Cardiac fibroblast (primary cell): ENCODE results near the gene DYDC1.
"Not testable (repeated sequence)": the region's sequence is repeated elsewhere in the genome, so short reads cannot be mapped to it uniquely, and the experiment has no call there.

Source experiments
- DNase-seq, 2 donors: peaks; one replicate each; pipeline versions ENCODE4 v3.0.0 to v3.0.0-alpha.2; 2010; ENCODE audit warnings: low read depth in 2 of 2
- H3K4me3 ChIP-seq, 2 donors: replicated peaks in 1 of 2; 1 replicate in 1 of 2; 2 replicates in 1 of 2; pipeline ENCODE4 v1.5.1; 2011; ENCODE audit warnings: low read depth in 2 of 2, low read length in 2 of 2, mild to moderate bottlenecking in 2 of 2, moderate library complexity in 1 of 2
- TF ChIP-seq, protein P1 (sequence below): IDR thresholded peaks from one replicate; pipeline ENCODE4 v1.5.1; 2011; ENCODE audit warnings: low read depth, mild to moderate bottlenecking, low read length, inconsistent platforms

The DYDC1 gene

DNA sequence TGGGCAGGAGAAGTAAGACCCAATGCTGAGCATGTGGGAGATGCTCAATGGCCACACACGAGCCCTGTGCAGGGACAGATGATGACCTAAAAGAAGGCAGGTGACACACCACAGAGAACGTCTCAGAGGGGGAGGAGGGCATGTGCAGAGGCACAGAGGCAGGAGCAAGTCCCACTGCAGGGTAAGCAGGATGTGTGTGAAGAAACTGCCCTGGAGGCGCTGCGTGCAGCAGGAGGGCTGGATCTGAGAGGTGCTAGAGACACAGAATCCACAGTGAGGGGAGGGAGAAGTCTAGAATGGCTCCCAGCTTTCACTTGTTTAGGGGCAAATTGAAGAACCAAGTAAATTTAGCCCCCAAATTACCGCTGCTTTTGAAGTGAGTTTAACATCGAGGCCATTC, 14.9 kb upstream of the DYDC1 start:
- H3K4me3 ChIP-seq, result no peak overlapping the region
- TF ChIP-seq, protein P1, sequence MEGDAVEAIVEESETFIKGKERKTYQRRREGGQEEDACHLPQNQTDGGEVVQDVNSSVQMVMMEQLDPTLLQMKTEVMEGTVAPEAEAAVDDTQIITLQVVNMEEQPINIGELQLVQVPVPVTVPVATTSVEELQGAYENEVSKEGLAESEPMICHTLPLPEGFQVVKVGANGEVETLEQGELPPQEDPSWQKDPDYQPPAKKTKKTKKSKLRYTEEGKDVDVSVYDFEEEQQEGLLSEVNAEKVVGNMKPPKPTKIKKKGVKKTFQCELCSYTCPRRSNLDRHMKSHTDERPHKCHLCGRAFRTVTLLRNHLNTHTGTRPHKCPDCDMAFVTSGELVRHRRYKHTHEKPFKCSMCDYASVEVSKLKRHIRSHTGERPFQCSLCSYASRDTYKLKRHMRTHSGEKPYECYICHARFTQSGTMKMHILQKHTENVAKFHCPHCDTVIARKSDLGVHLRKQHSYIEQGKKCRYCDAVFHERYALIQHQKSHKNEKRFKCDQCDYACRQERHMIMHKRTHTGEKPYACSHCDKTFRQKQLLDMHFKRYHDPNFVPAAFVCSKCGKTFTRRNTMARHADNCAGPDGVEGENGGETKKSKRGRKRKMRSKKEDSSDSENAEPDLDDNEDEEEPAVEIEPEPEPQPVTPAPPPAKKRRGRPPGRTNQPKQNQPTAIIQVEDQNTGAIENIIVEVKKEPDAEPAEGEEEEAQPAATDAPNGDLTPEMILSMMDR, result no peak
- DNase-seq, result no peak

DNA sequence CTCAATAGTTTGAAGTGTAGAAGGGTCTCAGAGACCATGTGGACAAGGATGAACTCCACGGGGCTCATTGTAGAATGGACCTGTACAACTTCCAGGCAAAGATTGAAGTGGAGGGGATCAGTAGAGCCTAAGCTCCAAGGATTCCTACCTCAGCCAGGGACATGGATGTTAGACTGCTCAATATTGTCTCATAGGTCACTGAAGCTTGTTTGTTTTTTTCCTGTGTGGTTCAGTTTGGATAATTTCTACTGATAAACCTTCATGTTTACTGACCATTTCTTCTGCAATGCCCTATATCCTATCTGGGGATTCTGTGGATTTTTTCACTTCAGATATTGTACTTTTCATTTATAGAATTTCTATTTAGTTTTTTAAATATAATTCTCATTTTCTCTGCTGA, 9.0 kb upstream of the DYDC1 start:
- DNase-seq, result no peak
- TF ChIP-seq, protein P1, result no peak
- H3K4me3 ChIP-seq, result no peak overlapping the region

DNA sequence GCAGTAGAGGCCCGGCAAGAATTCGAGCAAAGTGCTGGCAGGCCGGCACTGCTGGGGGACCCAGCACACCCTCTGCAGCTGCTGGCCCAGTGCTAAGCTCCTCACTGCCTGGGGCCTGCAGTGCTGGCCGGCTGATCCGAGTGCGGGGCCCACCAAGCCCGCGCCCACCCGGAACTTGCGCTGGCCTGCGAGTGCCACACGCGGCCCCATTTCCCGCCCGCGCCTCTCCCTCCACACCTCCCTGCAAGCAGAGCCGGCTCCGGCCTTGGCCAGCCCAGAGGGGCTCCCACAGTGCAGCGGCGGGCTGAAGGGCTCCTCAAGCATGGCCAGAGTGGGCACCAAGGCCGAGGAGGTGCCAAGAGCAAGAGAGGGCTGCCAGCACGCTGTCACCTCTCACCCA, 3.1 kb upstream of the DYDC1 start:
- DNase-seq, result no peak
- H3K4me3 ChIP-seq, result no peak overlapping the region
- TF ChIP-seq, protein P1, result no peak

DNA sequence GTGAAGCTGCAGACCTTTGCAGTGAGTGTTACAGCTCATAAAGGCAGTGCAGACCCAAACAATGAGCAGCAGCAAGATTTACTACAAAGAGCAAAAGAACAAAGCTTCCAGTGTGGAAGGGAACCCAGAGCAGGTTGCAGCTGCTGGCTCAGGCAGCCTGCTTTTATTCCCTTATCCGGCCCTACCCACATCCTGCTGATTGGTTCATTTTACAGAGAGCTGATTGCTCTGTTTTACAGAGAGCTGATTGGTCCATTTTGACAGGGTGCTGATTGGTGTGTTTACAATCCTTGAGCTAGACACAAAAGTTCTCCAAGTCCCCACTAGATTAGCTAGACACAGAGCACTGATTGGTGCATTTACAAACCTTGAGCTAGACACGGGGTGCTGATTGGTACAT, 2.4 kb upstream of the DYDC1 start:
- DNase-seq, H3K4me3 ChIP-seq: not testable (repeated sequence)

DNA sequence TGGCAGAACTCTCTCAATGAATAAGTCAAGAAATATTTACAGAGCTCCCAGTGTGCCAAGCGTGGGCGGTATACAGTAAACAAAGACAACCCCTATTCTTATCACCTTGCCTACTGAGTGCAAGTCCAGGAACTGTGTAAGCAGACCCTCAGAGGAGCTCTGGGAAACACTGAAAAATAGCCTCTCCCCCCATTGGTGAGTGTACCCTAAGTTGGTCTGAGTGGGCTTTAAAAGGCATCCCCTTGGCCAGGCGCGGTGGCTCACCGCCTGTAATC, 1.2 kb upstream of the DYDC1 start:
- TF ChIP-seq, protein P1, result no peak
- no peak overlapping the region for H3K4me3 ChIP-seq
- DNase-seq, result no peak

DNA sequence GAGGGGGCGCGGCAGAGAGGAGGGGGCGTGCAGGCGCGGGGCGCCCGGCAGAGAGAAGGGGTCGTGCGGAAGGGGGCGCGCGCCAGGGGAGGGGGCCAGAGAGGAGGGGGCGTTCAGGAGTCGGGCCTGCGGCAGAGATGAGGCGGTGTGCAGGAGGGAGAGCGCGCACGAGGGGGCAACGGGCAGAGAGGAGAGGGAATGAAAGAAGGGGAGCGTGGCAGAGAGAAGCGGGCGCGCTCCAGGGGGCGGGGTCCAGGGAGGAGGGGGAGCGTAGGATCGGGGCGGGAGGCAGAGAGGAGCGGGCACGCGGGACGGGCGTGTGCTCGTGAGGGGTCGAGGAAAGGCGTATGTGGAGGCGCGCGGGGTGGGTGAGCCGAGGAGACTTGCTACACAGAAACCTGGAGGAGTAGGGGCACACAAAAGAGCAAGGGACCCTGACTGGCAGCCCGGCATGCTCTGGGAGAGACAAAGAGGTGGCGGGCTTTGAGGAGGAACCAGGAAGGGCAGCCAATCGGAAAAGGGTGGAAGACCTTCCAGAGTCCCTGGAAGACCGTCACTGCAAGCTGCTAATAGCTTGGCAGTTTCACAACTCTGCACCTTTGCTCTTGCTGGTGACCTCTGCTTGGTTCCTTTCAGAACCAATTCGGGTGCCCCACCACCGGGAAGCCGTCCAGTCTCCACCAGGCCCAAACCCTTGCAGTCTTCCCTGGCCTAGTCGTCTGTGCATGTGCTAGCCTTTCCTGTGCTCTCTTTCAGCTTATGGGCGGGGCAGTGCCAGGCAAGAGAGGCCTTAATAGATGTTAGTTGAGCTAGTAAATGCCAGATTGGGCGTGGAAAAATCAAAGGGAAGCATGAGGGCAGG, 665 bp upstream of the DYDC1 start:
- H3K4me3 ChIP-seq, result peak overlapping the region in 1 of 2 donors; percentile 30
- TF ChIP-seq, protein P1, result no peak
- no peak for DNase-seq

DNA sequence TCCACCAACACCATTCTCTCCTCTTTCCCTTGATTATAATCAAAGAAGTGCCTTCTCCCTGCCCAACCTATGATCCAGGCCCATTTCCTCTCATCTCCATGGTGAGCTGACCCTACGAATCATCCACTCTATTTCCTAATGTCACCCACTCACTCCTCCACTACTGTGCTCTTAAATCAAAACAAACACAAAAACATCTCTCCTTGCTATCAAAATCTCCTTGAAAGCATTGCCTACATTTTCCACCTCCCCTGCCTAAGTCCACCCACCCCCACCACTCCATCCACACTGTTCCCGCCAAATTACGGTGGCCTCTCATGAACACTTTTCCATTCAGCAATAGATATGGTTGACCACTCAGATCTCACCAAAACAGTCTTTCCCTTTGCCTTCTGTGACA, 5.3 kb downstream of the DYDC1 start:
- TF ChIP-seq, protein P1, result no peak
- H3K4me3 ChIP-seq, result no peak overlapping the region
- DNase-seq, result no peak
